Loucy (cell line): Measurements from ENCODE around the gene P4HB.
A peak's percentile ranks its signal among the peaks of the same experiment; 100 is the strongest.

Experiments
- H2AFZ ChIP-seq: fragments of 200-600 bp; sonication (generic); 2 replicates; pipeline ENCODE4 v1.6.0; 2016; ENCODE audit warnings: antibody characterized with exemption, mild to moderate bottlenecking, low read length, moderate library complexity
- H3F3A ChIP-seq: fragments of 200-600 bp; 2 replicates; pipeline ENCODE4 v1.6.0; 2016; ENCODE audit warnings: antibody characterized with exemption, low read depth, mild to moderate bottlenecking
- H3K27me3 ChIP-seq: fragments of 200-600 bp; sonication (generic); 2 replicates; pipeline ENCODE4 v1.6.1; 2014; ENCODE audit warnings: low read length, mild to moderate bottlenecking; ENCODE audit not compliant: insufficient read depth, poor library complexity, severe bottlenecking
- H3K36me3 ChIP-seq: fragments of 200-600 bp; sonication (generic); 2 replicates; pipeline ENCODE4 v1.6.1; 2016; ENCODE audit warnings: low read length; ENCODE audit not compliant: insufficient read depth
- H3K4me1 ChIP-seq: fragments of 200-600 bp; sonication (generic); 2 replicates; pipeline ENCODE4 v1.5.1; 2014; ENCODE audit warnings: low read length, mild to moderate bottlenecking; ENCODE audit not compliant: insufficient read depth, poor library complexity, severe bottlenecking
- H3K4me2 ChIP-seq: fragments of 200-600 bp; sonication (generic); 2 replicates; pipeline ENCODE4 v1.6.0; 2014; ENCODE audit warnings: antibody characterized with exemption, low read length, low read depth, mild to moderate bottlenecking; ENCODE audit not compliant: poor library complexity, severe bottlenecking
- H3K4me3 ChIP-seq: fragments of 200-600 bp; sonication (generic); 2 replicates; pipeline ENCODE4 v1.5.1; 2014; ENCODE audit warnings: low read length, mild to moderate bottlenecking, mixed read lengths; ENCODE audit not compliant: poor library complexity, severe bottlenecking
- H3K79me2 ChIP-seq: fragments of 200-600 bp; sonication (generic); 2 replicates; pipeline ENCODE4 v1.6.1; 2014; ENCODE audit warnings: low read length; ENCODE audit not compliant: insufficient read depth
- H3K9ac ChIP-seq: fragments of 200-600 bp; sonication (generic); 2 replicates; pipeline ENCODE4 v1.6.0; 2014; ENCODE audit warnings: mild to moderate bottlenecking, low read depth, low read length, moderate library complexity; ENCODE audit not compliant: poor library complexity, severe bottlenecking
- H3K9me2 ChIP-seq: fragments of 200-600 bp; sonication (generic); replicated peaks from 2 replicates; pipeline ENCODE4 v1.6.1; 2016; ENCODE audit warnings: low read depth, low read length, mixed read lengths
- H3K9me3 ChIP-seq: fragments of 200-600 bp; sonication (generic); 2 replicates; pipeline ENCODE4 v1.6.1; 2014; ENCODE audit warnings: mild to moderate bottlenecking, antibody characterized with exemption, low read length, low read depth; ENCODE audit not compliant: insufficient read depth
- H4K20me1 ChIP-seq: fragments of 200-600 bp; sonication (generic); 2 replicates; pipeline ENCODE4 v1.6.0; 2014; ENCODE audit warnings: antibody characterized with exemption, low read length, mild to moderate bottlenecking; ENCODE audit not compliant: insufficient read depth, poor library complexity, severe bottlenecking
- EZH2phosphoT487 ChIP-seq: fragments of 200-600 bp; IDR thresholded peaks from 2 replicates; pipeline ENCODE4 v1.6.1; 2018; ENCODE audit warnings: antibody characterized with exemption, mild to moderate bottlenecking, moderate library complexity, borderline replicate concordance
- TF ChIP-seq, protein P1 (sequence below): fragments of 200-600 bp; sonication (generic); conservative IDR thresholded peaks from 2 replicates; pipeline ENCODE4 v1.5.1; 2014; ENCODE audit warnings: mild to moderate bottlenecking, antibody characterized with exemption, low read length

The P4HB gene

DNA sequence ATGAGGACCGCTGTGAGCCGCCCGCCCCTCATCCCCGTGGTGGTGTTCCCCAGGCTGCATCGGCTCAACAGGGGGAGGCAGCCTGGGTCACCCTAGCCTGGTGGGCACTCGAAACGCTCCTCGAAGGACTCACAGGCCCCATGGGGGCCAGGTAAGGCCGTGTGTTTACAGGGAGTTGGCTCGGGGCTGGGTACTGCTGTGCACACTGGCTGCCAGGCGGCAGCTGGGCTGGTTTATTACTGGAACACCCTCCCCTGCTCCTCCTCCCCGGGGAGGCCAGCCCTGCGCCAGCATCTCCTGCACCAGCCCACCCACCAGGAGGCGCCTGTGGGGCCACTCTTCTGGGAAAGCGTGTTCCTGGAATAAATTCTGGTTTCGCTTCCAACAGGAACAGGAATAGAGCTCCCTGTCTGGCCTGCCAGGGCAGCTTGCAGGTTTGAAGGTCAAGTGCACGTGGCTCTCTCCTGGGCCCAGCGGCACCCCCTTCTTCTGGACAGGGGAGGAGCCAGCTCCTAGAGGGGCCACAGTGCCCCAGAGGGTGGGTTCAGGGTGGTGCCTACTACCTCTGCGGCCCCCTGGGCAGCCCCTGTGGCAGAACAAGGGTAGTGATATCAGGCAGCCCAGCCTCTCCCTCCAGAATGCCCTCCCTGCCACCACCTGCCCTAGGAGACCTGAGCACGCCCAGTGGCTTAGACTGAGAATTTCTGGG lies 38.6 kb downstream of the P4HB start:
- Histone ChIP-seq H3K79me2 (peaks cover 4% of the 10 kb centered on the region; the same call in 1 of the 2 replicates), H3K27me3 (no peaks in the 10 kb centered on the region), H3K4me3 (no peak overlapping the region), H3K4me1 (no peaks in the 10 kb centered on the region), H3K36me3 (no peaks in the 10 kb centered on the region), H3K9me3 (no peaks in the 10 kb centered on the region), H3K9ac (no peak overlapping the region), H3K9me2 (no peaks in the 10 kb centered on the region), H3K4me2 (no peak overlapping the region), H2AFZ (no peak overlapping the region), H3F3A (no peaks in the 10 kb centered on the region), H4K20me1 (no peaks in the 10 kb centered on the region)
- TF ChIP-seq, protein P1, sequence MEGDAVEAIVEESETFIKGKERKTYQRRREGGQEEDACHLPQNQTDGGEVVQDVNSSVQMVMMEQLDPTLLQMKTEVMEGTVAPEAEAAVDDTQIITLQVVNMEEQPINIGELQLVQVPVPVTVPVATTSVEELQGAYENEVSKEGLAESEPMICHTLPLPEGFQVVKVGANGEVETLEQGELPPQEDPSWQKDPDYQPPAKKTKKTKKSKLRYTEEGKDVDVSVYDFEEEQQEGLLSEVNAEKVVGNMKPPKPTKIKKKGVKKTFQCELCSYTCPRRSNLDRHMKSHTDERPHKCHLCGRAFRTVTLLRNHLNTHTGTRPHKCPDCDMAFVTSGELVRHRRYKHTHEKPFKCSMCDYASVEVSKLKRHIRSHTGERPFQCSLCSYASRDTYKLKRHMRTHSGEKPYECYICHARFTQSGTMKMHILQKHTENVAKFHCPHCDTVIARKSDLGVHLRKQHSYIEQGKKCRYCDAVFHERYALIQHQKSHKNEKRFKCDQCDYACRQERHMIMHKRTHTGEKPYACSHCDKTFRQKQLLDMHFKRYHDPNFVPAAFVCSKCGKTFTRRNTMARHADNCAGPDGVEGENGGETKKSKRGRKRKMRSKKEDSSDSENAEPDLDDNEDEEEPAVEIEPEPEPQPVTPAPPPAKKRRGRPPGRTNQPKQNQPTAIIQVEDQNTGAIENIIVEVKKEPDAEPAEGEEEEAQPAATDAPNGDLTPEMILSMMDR, result peak; percentile 45
- no peak for TF ChIP-seq EZH2phosphoT487

- H3K4me2 ChIP-seq, result no peak overlapping the region
- H4K20me1 ChIP-seq, result no peaks in the 10 kb centered on the region
- H2AFZ ChIP-seq, result no peak overlapping the region
These were observed 39.2 kb downstream of the P4HB start for GRCh38 chr17:81821147-81821546.

DNA sequence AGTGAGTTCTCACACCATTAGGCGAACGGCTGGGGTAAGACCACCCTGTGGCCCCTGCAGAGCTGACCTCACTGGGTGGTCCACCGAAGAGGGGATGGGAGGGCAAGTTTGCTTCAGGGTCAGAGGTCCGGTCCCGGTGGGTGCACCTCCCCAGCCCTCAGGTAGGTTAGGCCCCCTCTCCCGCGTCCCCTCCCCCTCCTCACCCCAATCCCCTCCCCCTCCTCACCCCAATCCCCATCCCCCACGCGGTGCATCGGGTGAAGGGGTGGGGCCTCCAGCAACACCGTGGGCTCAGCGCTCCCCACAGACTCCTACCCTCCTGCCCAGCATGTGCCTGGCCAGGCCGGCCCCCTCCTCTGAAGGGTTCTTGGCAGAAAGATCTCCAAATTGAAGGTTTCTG lies 40.6 kb downstream of the P4HB start:
- Histone ChIP-seq H3K36me3 (no peaks in the 10 kb centered on the region), H3K27me3 (no peaks in the 10 kb centered on the region), H3K4me3 (no peak overlapping the region), H3K9me2 (no peaks in the 10 kb centered on the region), H4K20me1 (no peaks in the 10 kb centered on the region), H3K4me1 (no peaks in the 10 kb centered on the region), H3F3A (no peaks in the 10 kb centered on the region), H3K4me2 (no peak overlapping the region), H3K9ac (no peak overlapping the region), H2AFZ (no peak overlapping the region), H3K79me2 (no peaks in the 10 kb centered on the region), H3K9me3 (no peaks in the 10 kb centered on the region)
- TF ChIP-seq, protein P1, result no peak
- TF ChIP-seq EZH2phosphoT487, result no peak

More at GRCh38 chr17:81821147-81821546, 39.2 kb downstream of the P4HB start:
- H3K4me1 ChIP-seq, result no peaks in the 10 kb centered on the region
- no peak overlapping the region for H3K4me3 ChIP-seq
- H3K36me3 ChIP-seq, result no peaks in the 10 kb centered on the region
- TF ChIP-seq, protein P1, result no peak
- TF ChIP-seq EZH2phosphoT487, result no peak
- no peaks in the 10 kb centered on the region for H3K9me2 ChIP-seq
- no peaks in the 10 kb centered on the region for H3F3A ChIP-seq
- H3K9ac ChIP-seq, result no peak overlapping the region
- H3K27me3 ChIP-seq, result no peaks in the 10 kb centered on the region
- H3K9me3 ChIP-seq, result no peaks in the 10 kb centered on the region
- H3K79me2 ChIP-seq, result peaks cover 3% of the 10 kb centered on the region; the same call in 1 of the 2 replicates
